Fibroblast of mammary gland (primary cell): ENCODE results near the gene RASD1.

Experiments
- DNase-seq: peaks from one replicate; pipeline ENCODE4 v3.0.0-alpha.2; 2010; ENCODE audit warnings: low read depth
- H3K4me3 ChIP-seq: 2 replicates; pipeline ENCODE4 v1.5.1; 2011; ENCODE audit warnings: low read depth, mild to moderate bottlenecking, low read length, moderate library complexity; ENCODE audit not compliant: control insufficient read depth
- TF ChIP-seq, protein P1 (sequence below): conservative IDR thresholded peaks from 2 replicates; pipeline ENCODE4 v1.5.1; 2011; ENCODE audit warnings: low read depth, low read length, inconsistent platforms; ENCODE audit not compliant: control insufficient read depth, insufficient read depth

Gene RASD1

DNA sequence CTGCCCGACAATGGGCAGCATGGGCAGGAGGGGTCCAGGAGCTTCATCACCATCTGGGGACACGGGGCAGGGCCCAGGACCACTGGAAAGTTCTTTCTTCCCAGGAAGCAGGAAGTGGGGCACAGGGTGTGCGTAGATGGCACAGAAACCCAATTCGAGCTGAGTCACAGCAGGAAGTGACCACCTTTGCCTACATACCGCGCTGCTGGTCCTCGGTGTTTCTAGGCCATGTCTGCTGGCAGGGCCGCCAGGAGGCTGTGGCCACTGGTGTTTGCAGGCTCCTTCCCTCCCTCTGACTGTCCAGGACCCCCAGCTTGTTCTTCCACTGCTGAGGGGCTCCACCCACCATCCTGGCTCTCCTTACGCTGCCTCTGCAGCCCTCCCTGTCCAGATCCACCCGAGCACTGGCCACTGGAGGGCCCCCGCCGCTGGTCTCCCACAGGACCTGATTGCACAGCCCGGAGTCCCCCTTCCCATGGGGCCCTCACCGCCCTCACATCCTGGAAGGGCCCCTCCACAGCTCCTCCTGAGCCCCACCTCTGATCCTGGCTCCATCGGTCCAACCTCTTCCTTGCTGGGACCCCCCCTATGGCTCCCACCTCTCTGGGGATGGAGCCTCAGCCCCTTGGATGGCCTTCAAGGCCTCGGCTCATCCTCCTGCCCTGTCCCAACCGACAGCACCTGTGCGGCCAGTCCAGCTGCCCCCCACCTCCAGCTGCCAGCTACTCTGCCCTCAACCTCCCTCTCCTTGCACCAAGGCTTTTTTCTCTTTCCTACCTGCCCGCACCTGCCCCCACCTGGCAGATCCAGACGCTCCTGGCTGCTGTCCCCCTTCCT lies 14.5 kb upstream of the RASD1 start:
- DNase-seq: no peak
- no peak overlapping the region for H3K4me3 ChIP-seq
- TF ChIP-seq, protein P1, sequence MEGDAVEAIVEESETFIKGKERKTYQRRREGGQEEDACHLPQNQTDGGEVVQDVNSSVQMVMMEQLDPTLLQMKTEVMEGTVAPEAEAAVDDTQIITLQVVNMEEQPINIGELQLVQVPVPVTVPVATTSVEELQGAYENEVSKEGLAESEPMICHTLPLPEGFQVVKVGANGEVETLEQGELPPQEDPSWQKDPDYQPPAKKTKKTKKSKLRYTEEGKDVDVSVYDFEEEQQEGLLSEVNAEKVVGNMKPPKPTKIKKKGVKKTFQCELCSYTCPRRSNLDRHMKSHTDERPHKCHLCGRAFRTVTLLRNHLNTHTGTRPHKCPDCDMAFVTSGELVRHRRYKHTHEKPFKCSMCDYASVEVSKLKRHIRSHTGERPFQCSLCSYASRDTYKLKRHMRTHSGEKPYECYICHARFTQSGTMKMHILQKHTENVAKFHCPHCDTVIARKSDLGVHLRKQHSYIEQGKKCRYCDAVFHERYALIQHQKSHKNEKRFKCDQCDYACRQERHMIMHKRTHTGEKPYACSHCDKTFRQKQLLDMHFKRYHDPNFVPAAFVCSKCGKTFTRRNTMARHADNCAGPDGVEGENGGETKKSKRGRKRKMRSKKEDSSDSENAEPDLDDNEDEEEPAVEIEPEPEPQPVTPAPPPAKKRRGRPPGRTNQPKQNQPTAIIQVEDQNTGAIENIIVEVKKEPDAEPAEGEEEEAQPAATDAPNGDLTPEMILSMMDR: no peak

DNA sequence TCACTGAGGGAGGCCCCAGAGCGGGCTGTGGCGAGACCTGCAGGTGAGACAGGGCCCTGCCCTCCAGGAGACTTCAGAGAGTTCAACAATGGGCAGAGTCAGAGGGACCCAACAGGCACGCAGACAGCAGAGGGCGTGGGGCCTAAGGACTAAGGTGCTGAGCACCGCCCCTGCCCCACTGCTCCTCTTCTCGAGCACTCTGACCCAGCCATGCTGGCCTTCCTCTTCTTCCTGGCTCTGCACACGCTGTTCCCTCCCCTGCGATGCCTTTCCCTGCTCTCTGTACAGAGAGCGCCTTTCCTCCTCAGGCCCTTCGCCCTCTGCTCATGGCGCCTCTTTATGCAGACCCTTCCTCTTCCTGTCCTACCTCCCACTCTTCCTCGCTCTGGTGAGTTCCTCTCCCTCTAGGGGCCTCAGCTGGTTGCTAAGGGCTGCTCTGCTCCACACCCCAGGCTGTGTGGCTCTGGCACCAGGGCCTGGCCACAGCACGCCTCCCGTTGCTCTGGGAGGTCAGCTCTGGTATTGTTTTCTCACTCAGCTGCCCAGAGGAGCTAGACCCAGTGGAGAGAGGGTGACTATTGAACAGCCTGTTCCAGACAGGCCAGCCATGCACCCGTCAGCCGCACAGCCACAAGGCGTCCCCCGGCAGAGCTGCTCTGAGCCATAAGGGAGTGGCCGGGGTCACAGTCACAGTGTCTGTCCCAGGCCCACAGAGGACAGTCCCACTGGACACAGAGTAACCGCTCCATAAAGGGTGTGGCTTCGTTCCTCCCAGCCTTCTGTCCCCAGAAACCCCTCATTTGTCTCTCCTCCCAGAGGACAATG lies 13.6 kb upstream of the RASD1 start:
- no peak for DNase-seq
- H3K4me3 ChIP-seq: no peak overlapping the region
- TF ChIP-seq, protein P1: no peak

DNA sequence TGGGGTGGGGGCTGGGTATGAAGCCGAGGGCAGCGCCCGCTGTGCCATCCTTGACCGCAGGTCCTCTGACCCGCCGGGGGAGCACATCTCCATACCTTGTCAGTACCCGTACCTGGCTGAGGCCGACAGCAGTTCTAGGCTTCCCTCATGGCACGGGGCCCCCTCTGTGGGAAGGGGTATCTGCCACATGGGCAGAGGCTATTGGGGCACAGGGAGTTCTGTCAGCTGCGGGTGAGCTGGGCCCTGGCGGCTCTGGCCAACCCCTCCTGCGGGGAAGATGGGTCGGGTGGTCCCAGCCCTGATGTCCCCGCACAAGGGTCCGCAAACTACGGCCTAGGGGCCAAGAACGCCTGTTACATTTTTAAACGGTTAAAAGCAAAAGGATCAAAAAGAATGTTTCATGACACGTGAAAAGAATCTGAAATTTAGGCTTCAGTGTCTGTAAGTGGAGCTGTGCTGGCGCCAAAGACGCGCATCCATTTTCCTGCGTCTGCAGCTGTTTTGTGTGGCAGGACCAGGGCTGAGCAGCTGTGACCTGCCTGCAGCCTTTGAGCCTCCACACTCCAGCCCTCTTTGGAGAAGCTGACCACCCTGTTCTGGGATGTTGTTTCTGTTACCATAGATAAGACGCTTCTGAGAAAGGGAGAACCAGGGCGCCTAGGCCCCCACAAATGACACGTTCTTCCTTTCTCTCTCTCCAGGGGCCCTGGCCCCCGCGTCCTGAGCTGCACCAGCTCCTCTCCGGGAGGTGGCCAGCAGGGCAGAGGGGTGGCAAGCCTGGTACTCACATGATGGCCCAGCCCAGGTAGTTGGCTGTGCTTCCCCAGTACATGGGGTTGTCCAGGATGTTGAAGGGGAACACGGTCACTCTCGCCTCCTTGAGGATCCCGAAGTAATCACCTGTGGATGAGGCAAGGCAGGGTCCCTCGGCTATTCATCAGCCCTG lies 12.7 kb upstream of the RASD1 start:
- no peak overlapping the region for H3K4me3 ChIP-seq
- DNase-seq: no peak
- TF ChIP-seq, protein P1: no peak

DNA sequence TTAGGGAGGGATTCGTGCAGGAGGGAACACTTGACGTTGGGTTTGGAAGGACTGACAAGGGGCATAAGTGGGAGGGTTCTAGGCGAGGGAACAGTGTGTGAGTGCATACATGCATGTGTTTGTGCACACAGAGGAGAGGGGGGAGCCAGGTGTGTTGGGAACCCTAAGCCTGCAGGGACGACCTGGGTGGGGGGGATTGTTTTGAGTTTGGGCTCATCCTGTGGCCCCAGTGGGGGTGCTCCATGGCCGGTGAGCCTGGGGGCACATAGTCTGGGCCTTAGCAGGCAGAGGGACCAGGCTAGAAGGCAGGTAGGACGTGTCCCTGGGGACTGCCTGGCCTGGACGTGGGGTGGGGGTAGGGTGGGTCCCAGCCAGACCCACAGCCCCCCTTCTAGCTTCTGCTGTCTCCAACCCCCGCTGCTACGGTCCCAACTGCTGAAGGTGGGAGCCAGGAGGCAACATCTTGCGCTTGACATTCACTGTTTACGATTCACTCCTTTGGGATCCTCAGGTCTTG lies 11.9 kb upstream of the RASD1 start:
- DNase-seq: no peak
- no peak overlapping the region for H3K4me3 ChIP-seq
- TF ChIP-seq, protein P1: no peak

DNA sequence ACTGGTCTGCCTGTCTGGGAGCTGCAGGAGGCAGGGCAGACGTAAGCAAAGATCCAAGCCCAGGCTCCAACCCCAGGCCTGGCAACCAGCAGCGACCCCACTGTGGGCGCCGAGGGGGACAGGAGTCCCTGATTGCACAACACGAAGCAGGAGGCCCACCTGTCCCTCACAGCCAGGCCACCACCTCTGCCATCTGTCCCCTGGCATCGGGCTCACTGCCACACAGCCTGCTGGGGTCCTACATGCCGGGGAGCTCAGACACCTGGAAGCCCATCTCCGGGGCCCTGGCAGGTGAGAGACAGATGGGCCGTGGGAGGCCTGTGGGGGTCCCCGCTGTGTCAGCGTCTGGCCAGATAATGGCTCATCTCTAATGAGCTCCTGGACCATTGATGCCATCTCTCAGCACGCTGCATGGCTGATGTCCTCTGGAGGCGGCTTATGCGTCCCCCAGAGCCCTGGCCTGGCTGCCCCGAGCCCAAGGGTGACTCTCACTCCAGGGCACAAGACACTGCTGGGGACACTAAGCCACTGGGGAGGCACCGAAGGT lies 11.3 kb upstream of the RASD1 start:
- no peak overlapping the region for H3K4me3 ChIP-seq
- DNase-seq: no peak
- TF ChIP-seq, protein P1: no peak
